ENCODE measurements around the gene DNAJC28. TPM values are rescaled to one million over a fixed set of nuclear protein-coding genes. Genes with fewer than 3 reads are reported as not detected.
A peak's percentile ranks its signal among the peaks of the same experiment; 100 is the strongest.

The DNAJC28 gene
- total and polyA plus RNA-seq, 9 of the 15 experiments (the other 6 are each of a cell fraction or from before 2014, with no cell fraction given), result 0.68 to 2.5 (median 1.1) TPM

DNA sequence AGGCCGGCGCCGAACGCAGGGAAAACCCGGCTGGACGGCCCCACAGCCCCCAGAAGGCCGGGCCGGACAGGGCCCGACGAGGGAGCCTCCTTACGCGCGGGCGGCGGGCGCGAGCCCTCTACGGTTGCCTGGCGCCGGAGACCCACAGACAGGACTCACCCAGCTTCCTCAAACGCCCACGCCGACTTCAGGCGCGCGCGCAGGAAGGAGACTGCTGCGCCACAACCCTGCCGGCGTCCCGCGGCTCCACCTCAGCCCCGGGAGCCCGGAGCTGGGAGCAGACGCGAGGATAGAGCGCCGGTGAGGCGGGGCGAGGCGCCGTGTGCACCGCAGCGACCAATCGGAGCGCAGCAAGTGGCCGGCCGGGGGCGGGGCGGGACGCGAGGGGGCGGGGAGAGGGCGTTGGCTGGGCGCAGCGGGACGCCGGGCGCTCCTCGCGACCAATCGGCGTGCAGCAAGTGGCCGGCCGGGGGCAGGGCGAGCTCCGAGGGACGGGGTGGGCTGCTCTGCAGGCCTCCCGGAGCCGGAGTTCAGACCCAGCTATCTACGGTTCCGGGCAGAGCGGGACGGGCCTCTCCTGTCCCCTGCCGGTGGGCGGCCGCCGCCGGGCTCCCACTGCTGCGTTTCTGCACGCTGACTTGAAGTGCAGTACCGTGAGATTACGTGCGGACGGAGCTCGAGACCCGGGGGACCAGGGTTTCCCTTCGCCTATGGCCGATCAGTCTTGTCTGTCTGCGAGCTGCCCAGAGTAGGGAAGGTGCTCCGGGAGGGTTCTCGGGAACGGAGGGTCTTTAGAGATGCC is 11.6 kb downstream of the DNAJC28 start, which contains the start of gene TMEM50B (continued):
- TF ChIP-seq POLR2B (IDR thresholded peaks at IDR 0.05; ENCODE audit: low read depth, partially characterized antibody) (peak; percentile 67), MAFK (IDR thresholded peaks at IDR 0.05; ENCODE audit: low read length) (no peak), SRSF3 (IDR thresholded peaks at IDR 0.05; ENCODE audit: insufficient read depth, low read length) (no peak), STAT5B (CRISPR knock-in tag; IDR thresholded peaks at IDR 0.05) (no peak), SMAD2 (IDR thresholded peaks at IDR 0.05; ENCODE audit: low read depth, low read length) (no peak), SRSF1 (IDR thresholded peaks at IDR 0.05; ENCODE audit: low read depth, low read length) (no peak), THRAP3 (IDR thresholded peaks at IDR 0.05; ENCODE audit: borderline replicate concordance) (no peak), SMARCC2 (IDR thresholded peaks at IDR 0.05; ENCODE audit: low read depth) (no peak), ZNF644 (tag; IDR thresholded peaks at IDR 0.05; ENCODE audit: low read depth) (no peak), SIN3B (IDR thresholded peaks at IDR 0.05; ENCODE audit: low read depth) (peak; percentile 67)
- TF ChIP-seq, protein P1, sequence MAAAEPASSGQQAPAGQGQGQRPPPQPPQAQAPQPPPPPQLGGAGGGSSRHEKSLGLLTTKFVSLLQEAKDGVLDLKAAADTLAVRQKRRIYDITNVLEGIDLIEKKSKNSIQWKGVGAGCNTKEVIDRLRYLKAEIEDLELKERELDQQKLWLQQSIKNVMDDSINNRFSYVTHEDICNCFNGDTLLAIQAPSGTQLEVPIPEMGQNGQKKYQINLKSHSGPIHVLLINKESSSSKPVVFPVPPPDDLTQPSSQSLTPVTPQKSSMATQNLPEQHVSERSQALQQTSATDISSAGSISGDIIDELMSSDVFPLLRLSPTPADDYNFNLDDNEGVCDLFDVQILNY (CRISPR knock-in tag; IDR thresholded peaks at IDR 0.05), result no peak
- TF ChIP-seq, protein P2, sequence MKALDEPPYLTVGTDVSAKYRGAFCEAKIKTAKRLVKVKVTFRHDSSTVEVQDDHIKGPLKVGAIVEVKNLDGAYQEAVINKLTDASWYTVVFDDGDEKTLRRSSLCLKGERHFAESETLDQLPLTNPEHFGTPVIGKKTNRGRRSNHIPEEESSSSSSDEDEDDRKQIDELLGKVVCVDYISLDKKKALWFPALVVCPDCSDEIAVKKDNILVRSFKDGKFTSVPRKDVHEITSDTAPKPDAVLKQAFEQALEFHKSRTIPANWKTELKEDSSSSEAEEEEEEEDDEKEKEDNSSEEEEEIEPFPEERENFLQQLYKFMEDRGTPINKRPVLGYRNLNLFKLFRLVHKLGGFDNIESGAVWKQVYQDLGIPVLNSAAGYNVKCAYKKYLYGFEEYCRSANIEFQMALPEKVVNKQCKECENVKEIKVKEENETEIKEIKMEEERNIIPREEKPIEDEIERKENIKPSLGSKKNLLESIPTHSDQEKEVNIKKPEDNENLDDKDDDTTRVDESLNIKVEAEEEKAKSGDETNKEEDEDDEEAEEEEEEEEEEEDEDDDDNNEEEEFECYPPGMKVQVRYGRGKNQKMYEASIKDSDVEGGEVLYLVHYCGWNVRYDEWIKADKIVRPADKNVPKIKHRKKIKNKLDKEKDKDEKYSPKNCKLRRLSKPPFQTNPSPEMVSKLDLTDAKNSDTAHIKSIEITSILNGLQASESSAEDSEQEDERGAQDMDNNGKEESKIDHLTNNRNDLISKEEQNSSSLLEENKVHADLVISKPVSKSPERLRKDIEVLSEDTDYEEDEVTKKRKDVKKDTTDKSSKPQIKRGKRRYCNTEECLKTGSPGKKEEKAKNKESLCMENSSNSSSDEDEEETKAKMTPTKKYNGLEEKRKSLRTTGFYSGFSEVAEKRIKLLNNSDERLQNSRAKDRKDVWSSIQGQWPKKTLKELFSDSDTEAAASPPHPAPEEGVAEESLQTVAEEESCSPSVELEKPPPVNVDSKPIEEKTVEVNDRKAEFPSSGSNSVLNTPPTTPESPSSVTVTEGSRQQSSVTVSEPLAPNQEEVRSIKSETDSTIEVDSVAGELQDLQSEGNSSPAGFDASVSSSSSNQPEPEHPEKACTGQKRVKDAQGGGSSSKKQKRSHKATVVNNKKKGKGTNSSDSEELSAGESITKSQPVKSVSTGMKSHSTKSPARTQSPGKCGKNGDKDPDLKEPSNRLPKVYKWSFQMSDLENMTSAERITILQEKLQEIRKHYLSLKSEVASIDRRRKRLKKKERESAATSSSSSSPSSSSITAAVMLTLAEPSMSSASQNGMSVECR (CRISPR knock-in tag; IDR thresholded peaks at IDR 0.05), result no peak; the same call in 1 of the 2 replicates
- TF ChIP-seq, protein P3, sequence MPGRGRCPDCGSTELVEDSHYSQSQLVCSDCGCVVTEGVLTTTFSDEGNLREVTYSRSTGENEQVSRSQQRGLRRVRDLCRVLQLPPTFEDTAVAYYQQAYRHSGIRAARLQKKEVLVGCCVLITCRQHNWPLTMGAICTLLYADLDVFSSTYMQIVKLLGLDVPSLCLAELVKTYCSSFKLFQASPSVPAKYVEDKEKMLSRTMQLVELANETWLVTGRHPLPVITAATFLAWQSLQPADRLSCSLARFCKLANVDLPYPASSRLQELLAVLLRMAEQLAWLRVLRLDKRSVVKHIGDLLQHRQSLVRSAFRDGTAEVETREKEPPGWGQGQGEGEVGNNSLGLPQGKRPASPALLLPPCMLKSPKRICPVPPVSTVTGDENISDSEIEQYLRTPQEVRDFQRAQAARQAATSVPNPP (IDR thresholded peaks at IDR 0.05; ENCODE audit: borderline replicate concordance, insufficient read depth, insufficient read length), result no peak
- TF ChIP-seq, protein P4, sequence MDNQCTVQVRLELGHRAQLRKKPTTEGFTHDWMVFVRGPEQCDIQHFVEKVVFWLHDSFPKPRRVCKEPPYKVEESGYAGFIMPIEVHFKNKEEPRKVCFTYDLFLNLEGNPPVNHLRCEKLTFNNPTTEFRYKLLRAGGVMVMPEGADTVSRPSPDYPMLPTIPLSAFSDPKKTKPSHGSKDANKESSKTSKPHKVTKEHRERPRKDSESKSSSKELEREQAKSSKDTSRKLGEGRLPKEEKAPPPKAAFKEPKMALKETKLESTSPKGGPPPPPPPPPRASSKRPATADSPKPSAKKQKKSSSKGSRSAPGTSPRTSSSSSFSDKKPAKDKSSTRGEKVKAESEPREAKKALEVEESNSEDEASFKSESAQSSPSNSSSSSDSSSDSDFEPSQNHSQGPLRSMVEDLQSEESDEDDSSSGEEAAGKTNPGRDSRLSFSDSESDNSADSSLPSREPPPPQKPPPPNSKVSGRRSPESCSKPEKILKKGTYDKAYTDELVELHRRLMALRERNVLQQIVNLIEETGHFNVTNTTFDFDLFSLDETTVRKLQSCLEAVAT (IDR thresholded peaks at IDR 0.05), result no peak; a peak in 1 of 4 replicates

All from K562 (cell line).